Measurements from ENCODE around the gene ELSPBP1.
"Not testable (repeated sequence)": the region's sequence is repeated elsewhere in the genome, so short reads cannot be mapped to it uniquely, and the experiment has no call there.

Gene ELSPBP1

GRCh38 chr19:47994209-47994802, at the start of gene ELSPBP1:
ELSPBP1 (plus strand) TSS chr19:47994632; CDS start chr19:48008668, 14,036 bp downstream.
- no peak for DNase-seq (ENCODE audit: low read depth)

- not testable (repeated sequence) for DNase-seq (ENCODE audit: low read depth)
Measured at GRCh38 chr19:47949852-47950521, 44.4 kb upstream of the ELSPBP1 start.

GRCh38 chr19:47952132-47952531, 42.3 kb upstream of the ELSPBP1 start:
- DNase-seq (ENCODE audit: low read depth), result not testable (repeated sequence)

- not testable (repeated sequence) for DNase-seq (ENCODE audit: low read depth)
Measured at GRCh38 chr19:47955936-47956335, 38.5 kb upstream of the ELSPBP1 start.

- DNase-seq (ENCODE audit: low read depth), result no peak
Measured at GRCh38 chr19:47973529-47973928, 20.9 kb upstream of the ELSPBP1 start.

- DNase-seq (ENCODE audit: low read depth), result no peak
Measured at GRCh38 chr19:47991191-47991808, 3.1 kb upstream of the ELSPBP1 start.

- no peak for DNase-seq (ENCODE audit: low read depth)
Measured at GRCh38 chr19:47992070-47992469, 2.4 kb upstream of the ELSPBP1 start, which contains the start of gene BSPH1. BSPH1 (minus strand) TSS chr19:47992170; CDS start chr19:47992081, 89 bp downstream.

- no peak for DNase-seq (ENCODE audit: low read depth)
Measured at GRCh38 chr19:47996230-47996727, 1.8 kb downstream of the ELSPBP1 start.

- DNase-seq (ENCODE audit: low read depth), result no peak
Measured at GRCh38 chr19:47998800-47999199, 4.4 kb downstream of the ELSPBP1 start.

GRCh38 chr19:48000846-48001245, 6.4 kb downstream of the ELSPBP1 start:
- no peak for DNase-seq (ENCODE audit: low read depth)

GRCh38 chr19:48004236-48004635, 9.8 kb downstream of the ELSPBP1 start:
- DNase-seq (ENCODE audit: low read depth), result no peak

GRCh38 chr19:48006762-48007161, 12.3 kb downstream of the ELSPBP1 start:
- no peak for DNase-seq (ENCODE audit: low read depth)

GRCh38 chr19:48010932-48011758, 16.7 kb downstream of the ELSPBP1 start:
- DNase-seq (ENCODE audit: low read depth), result no peak

GRCh38 chr19:48020686-48021085, 26.3 kb downstream of the ELSPBP1 start:
- DNase-seq (ENCODE audit: low read depth), result no peak

- no peak for DNase-seq (ENCODE audit: low read depth)
Measured at GRCh38 chr19:48023011-48023410, 28.6 kb downstream of the ELSPBP1 start.

- DNase-seq (ENCODE audit: low read depth), result no peak
Measured at GRCh38 chr19:48023518-48023917, 29.1 kb downstream of the ELSPBP1 start.

GRCh38 chr19:48025480-48025879, 31.0 kb downstream of the ELSPBP1 start:
- DNase-seq (ENCODE audit: low read depth), result no peak

GRCh38 chr19:48029431-48029830, 35.0 kb downstream of the ELSPBP1 start:
- no peak for DNase-seq (ENCODE audit: low read depth)

GRCh38 chr19:48030073-48030472, 35.6 kb downstream of the ELSPBP1 start:
- DNase-seq (ENCODE audit: low read depth), result no peak

GRCh38 chr19:48033604-48034003, 39.2 kb downstream of the ELSPBP1 start:
- DNase-seq (ENCODE audit: low read depth), result no peak

- DNase-seq (ENCODE audit: low read depth), result no peak
Measured at GRCh38 chr19:48036765-48037164, 42.3 kb downstream of the ELSPBP1 start.
